ENCODE measurements around the gene ARAP2.
A peak's percentile ranks its signal among the peaks of the same experiment; 100 is the strongest.

Gene ARAP2

GRCh38 chr4:36244257-36245082 is at the start of gene ARAP2:
Gene ARAP2 (minus strand): TSS chr4:36244514. CDS start chr4:36229486, 15,028 bp downstream.
- Histone ChIP-seq H3K79me2 (ENCODE audit: control insufficient read depth, insufficient read depth, low read length, unreplicated experiment) (no peaks in the 10 kb centered on the region), H3K4me3 (ENCODE audit: low read depth, low read length) (peak within 1 kb of the TSS; percentile 75), H3K36me3 (ENCODE audit: insufficient read depth, low read length) (no peaks in the 10 kb centered on the region), H2AFZ (ENCODE audit: low read length, unreplicated experiment) (peak within 1 kb of the TSS; percentile 60), H3K27ac (ENCODE audit: low read depth, low read length) (no peak within 1 kb of the TSS), H3K4me1 (ENCODE audit: control insufficient read depth, insufficient read depth, low read length, unreplicated experiment) (no peaks in the 10 kb centered on the region), H3K27me3 (ENCODE audit: insufficient read depth, low read length) (peaks cover 32% of the 10 kb centered on the region)

- Histone ChIP-seq H3K36me3 (ENCODE audit: insufficient read depth, low read length) (no peaks in the 10 kb centered on the region), H3K4me3 (ENCODE audit: low read depth, low read length) (no peak overlapping the region), H3K79me2 (ENCODE audit: control insufficient read depth, insufficient read depth, low read length, unreplicated experiment) (no peaks in the 10 kb centered on the region), H3K27ac (ENCODE audit: low read depth, low read length) (no peak overlapping the region), H3K4me1 (ENCODE audit: control insufficient read depth, insufficient read depth, low read length, unreplicated experiment) (no peaks in the 10 kb centered on the region), H2AFZ (ENCODE audit: low read length, unreplicated experiment) (no peak overlapping the region), H3K27me3 (ENCODE audit: insufficient read depth, low read length) (no peaks in the 10 kb centered on the region)
Observed at GRCh38 chr4:36292556-36293188, 48.4 kb upstream of the ARAP2 start.

- no peaks in the 10 kb centered on the region for H3K4me1 ChIP-seq (ENCODE audit: control insufficient read depth, insufficient read depth, low read length, unreplicated experiment)
- H3K27me3 ChIP-seq (ENCODE audit: insufficient read depth, low read length) = no peaks in the 10 kb centered on the region
- no peak overlapping the region for H3K4me3 ChIP-seq (ENCODE audit: low read depth, low read length)
- H3K27ac ChIP-seq (ENCODE audit: low read depth, low read length) = no peak overlapping the region
- no peaks in the 10 kb centered on the region for H3K79me2 ChIP-seq (ENCODE audit: control insufficient read depth, insufficient read depth, low read length, unreplicated experiment)
- H3K36me3 ChIP-seq (ENCODE audit: insufficient read depth, low read length) = no peaks in the 10 kb centered on the region
- no peak overlapping the region for H2AFZ ChIP-seq (ENCODE audit: low read length, unreplicated experiment)
Observed at GRCh38 chr4:36290641-36291040, 46.3 kb upstream of the ARAP2 start.

GRCh38 chr4:36288731-36289426 is 44.6 kb upstream of the ARAP2 start:
- H3K4me1 ChIP-seq (ENCODE audit: control insufficient read depth, insufficient read depth, low read length, unreplicated experiment) = no peaks in the 10 kb centered on the region
- H3K27ac ChIP-seq (ENCODE audit: low read depth, low read length) = no peak overlapping the region
- H3K79me2 ChIP-seq (ENCODE audit: control insufficient read depth, insufficient read depth, low read length, unreplicated experiment) = no peaks in the 10 kb centered on the region
- no peaks in the 10 kb centered on the region for H3K27me3 ChIP-seq (ENCODE audit: insufficient read depth, low read length)
- H3K4me3 ChIP-seq (ENCODE audit: low read depth, low read length) = no peak overlapping the region
- H2AFZ ChIP-seq (ENCODE audit: low read length, unreplicated experiment) = no peak overlapping the region
- no peaks in the 10 kb centered on the region for H3K36me3 ChIP-seq (ENCODE audit: insufficient read depth, low read length)

- Histone ChIP-seq H3K27ac (ENCODE audit: low read depth, low read length) (no peak overlapping the region), H3K4me1 (ENCODE audit: control insufficient read depth, insufficient read depth, low read length, unreplicated experiment) (no peaks in the 10 kb centered on the region), H3K27me3 (ENCODE audit: insufficient read depth, low read length) (no peaks in the 10 kb centered on the region), H3K4me3 (ENCODE audit: low read depth, low read length) (no peak overlapping the region), H3K79me2 (ENCODE audit: control insufficient read depth, insufficient read depth, low read length, unreplicated experiment) (no peaks in the 10 kb centered on the region), H2AFZ (ENCODE audit: low read length, unreplicated experiment) (no peak overlapping the region), H3K36me3 (ENCODE audit: insufficient read depth, low read length) (no peaks in the 10 kb centered on the region)
Observed at GRCh38 chr4:36286481-36286871, 42.2 kb upstream of the ARAP2 start.

GRCh38 chr4:36285784-36286480 is 41.6 kb upstream of the ARAP2 start:
- Histone ChIP-seq H3K27me3 (ENCODE audit: insufficient read depth, low read length) (no peaks in the 10 kb centered on the region), H2AFZ (ENCODE audit: low read length, unreplicated experiment) (no peak overlapping the region), H3K79me2 (ENCODE audit: control insufficient read depth, insufficient read depth, low read length, unreplicated experiment) (no peaks in the 10 kb centered on the region), H3K4me1 (ENCODE audit: control insufficient read depth, insufficient read depth, low read length, unreplicated experiment) (no peaks in the 10 kb centered on the region), H3K27ac (ENCODE audit: low read depth, low read length) (no peak overlapping the region), H3K4me3 (ENCODE audit: low read depth, low read length) (no peak overlapping the region), H3K36me3 (ENCODE audit: insufficient read depth, low read length) (no peaks in the 10 kb centered on the region)

GRCh38 chr4:36283912-36284465 is 39.7 kb upstream of the ARAP2 start:
- Histone ChIP-seq H3K79me2 (ENCODE audit: control insufficient read depth, insufficient read depth, low read length, unreplicated experiment) (no peaks in the 10 kb centered on the region), H3K4me1 (ENCODE audit: control insufficient read depth, insufficient read depth, low read length, unreplicated experiment) (no peaks in the 10 kb centered on the region), H2AFZ (ENCODE audit: low read length, unreplicated experiment) (no peak overlapping the region), H3K27ac (ENCODE audit: low read depth, low read length) (no peak overlapping the region), H3K36me3 (ENCODE audit: insufficient read depth, low read length) (no peaks in the 10 kb centered on the region), H3K27me3 (ENCODE audit: insufficient read depth, low read length) (no peaks in the 10 kb centered on the region), H3K4me3 (ENCODE audit: low read depth, low read length) (no peak overlapping the region)

- Histone ChIP-seq H3K27ac (ENCODE audit: low read depth, low read length) (no peak overlapping the region), H3K27me3 (ENCODE audit: insufficient read depth, low read length) (no peaks in the 10 kb centered on the region), H3K4me3 (ENCODE audit: low read depth, low read length) (no peak overlapping the region), H3K79me2 (ENCODE audit: control insufficient read depth, insufficient read depth, low read length, unreplicated experiment) (no peaks in the 10 kb centered on the region), H2AFZ (ENCODE audit: low read length, unreplicated experiment) (no peak overlapping the region), H3K36me3 (ENCODE audit: insufficient read depth, low read length) (no peaks in the 10 kb centered on the region), H3K4me1 (ENCODE audit: control insufficient read depth, insufficient read depth, low read length, unreplicated experiment) (no peaks in the 10 kb centered on the region)
Observed at GRCh38 chr4:36282503-36283030, 38.3 kb upstream of the ARAP2 start.

- Histone ChIP-seq H3K79me2 (ENCODE audit: control insufficient read depth, insufficient read depth, low read length, unreplicated experiment) (no peaks in the 10 kb centered on the region), H3K27ac (ENCODE audit: low read depth, low read length) (no peak within 1 kb of the TSS), H3K4me3 (ENCODE audit: low read depth, low read length) (no peak within 1 kb of the TSS), H3K4me1 (ENCODE audit: control insufficient read depth, insufficient read depth, low read length, unreplicated experiment) (no peaks in the 10 kb centered on the region), H3K36me3 (ENCODE audit: insufficient read depth, low read length) (no peaks in the 10 kb centered on the region), H3K27me3 (ENCODE audit: insufficient read depth, low read length) (no peaks in the 10 kb centered on the region), H2AFZ (ENCODE audit: low read length, unreplicated experiment) (no peak within 1 kb of the TSS)
Observed at GRCh38 chr4:36281384-36282106, 37.2 kb upstream of the ARAP2 start, which contains the start of gene DTHD1. Gene DTHD1 (plus strand): TSS chr4:36281616. CDS start chr4:36281759, 143 bp downstream.

All from ACC112 (cell line).